ENCODE data around the gene DDX10.

The DDX10 gene

DNA sequence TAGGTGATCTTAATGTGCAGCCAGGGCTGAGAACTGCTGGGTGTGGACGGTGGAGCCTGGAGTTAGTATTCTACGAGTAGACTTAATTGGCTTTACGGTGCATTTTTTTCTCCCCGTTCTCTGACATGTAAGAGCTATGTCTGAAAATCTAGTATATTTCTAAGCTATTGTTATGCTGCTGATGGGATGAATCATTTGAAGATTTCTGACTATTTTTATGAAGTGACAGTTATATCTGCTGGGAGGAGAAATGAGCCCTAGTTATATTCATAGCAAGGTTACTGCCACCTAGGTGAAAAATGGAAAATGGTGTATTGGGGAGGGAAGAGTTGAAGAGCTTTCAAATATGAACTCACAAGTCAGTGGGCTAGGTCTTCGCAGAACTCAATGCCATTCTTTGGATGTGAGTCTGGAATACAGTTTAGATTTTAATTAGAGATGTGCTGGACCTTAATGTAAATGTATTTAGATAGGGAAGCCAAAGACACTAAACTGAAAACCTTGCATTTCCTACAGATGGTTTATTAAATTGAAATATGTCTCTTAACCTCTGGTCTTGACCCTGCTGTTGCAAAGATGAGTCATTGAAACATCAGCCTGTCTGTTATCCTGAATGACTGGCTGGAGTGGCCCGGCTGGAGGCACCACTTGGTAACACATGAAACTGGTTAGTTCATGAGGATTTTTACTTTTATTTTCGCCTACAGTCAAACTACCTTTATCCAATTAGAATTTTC lies 293.7 kb downstream of the DDX10 start:
- DNase-seq, result no peak

DNA sequence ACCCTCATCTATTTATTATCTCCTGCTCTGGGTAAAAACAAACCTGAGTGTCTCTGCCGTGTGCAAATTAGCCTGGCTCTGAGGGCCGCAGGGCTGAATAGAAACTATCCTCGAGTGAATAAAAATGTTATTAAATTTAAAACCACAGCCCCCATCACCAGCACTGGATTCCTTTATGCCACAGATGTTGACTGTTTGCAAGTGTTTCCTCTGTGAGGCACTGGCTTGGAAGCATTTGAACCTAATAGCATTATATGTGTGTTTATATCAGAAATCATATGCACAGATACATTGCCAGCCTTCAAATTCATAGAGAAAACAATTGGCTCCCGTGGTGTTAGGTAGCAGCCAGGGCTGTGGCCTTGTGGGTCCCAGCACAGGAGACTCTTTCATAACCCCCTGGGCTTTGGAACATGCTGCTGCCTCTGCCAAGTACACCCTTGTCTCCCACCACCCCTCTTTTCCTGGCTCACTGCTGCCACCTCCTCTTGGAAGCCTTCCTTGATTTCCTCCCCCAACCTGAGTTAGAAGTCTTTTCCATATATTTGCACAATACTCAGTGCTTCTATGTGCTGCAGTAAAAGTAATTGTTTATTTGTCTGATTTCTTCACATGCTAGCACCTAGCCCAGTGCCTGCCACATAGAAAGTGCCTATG lies 294.4 kb downstream of the DDX10 start:
- DNase-seq, result no peak

DNA sequence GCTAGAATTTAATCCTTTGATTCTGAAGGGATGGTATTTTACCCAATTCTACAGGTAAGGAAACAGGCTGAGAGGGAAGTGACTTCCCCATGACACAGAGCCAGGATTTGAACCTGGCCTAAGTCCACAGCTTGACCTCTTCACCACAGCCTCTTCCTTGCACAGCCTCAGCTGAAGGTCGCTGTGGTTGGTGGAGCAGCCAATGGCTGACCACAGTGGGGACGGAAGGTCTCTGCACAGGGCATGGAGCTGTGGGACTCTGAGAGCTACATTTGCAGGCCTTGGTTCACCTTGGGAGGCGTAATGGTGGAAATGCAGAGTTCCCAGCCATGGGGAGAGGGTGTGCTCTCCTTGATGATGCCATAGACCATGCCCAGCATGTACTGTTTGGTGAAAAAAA lies 295.0 kb downstream of the DDX10 start:
- DNase-seq, result no peak

DNA sequence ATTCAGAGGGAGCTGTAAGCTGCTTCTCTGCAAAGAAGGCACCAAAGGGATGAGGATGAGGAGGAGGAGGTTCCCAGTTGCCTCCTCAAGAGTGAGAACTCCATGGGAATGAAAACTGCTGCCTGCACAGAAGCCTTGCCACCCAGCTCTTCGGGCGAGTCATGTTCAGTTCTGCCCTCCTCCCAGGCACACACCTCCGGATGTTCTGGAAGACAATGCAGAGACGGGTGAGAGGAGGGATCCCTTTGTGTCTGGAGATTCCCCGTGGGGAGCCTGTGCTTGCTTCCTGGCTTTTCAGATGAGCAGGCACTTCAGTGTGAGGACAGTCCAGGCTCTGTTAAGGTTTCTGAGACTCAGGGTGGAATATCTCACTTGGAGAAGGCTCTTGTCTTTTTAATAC lies 295.6 kb downstream of the DDX10 start:
- no peak for DNase-seq

DNA sequence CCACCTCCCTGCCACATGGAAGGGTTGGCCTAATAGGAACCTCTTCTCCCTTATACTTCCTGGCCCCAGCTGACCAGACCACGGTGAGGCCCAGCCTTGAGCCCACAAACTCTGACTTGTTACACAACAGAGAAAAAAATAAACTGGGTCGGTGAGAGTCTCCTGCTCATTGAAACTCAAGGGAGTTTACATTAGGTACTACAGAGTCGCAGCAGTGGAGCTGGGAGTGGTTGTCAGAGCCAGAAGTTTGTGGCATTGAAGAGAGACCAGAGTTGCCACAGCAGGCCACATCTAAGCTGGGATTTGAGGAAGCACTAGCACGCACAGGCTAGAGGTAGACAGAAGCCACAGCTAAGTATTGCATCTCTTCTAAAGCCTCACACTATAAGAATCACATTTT lies 296.2 kb downstream of the DDX10 start:
- no peak for DNase-seq

DNA sequence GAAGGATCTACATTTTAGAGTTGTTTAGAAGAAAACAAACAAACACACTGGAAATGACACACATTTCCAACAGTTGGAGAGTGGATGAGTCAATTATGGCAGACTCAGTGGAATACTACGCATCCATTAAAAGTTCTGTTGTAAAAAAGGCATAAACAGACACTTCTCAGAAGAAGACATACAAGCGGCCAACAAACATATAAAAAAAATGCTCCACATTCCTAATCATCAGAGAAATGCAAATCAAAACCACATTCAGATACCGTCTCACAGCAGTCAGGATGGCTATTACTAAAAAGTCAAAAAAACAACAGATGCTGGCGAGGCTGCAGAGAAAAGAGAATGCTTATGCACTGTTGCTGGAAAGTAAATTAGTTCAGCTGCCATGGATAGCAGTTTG lies 298.2 kb downstream of the DDX10 start:
- DNase-seq, result no peak

DNA sequence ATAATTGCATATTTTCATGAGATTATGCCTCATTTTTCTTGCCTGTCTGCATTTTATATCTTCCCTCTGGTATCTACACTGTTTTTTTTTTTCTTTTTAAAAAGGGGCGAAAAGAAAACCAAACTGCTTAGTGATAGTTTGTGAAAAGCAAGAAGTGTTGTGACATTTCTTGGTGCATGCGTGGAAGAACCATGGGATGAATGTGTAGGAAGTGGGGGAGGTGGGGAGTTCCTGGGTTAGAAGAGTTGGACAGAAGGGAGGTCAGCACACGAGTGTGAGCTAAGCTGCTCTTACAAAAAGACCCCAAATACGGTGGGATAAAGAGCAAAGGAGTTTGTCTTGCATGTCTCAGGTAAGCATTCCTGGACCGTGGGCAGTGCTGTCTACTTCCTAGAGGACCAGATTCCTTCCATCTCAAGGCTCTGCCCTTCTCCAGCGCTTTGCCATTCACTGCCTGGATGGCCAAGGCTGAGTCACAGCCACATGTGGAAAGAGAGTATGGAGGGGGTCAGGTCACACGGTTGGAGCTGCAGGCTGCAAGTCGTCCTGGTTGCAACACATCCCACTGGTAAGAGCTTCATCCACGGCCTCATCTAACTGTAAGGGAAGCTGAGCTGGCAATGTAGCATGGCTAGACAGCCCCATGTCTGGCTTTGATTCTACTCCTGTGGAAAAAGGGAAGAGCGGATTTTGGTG lies 300.6 kb downstream of the DDX10 start:
- DNase-seq, result no peak

DNA sequence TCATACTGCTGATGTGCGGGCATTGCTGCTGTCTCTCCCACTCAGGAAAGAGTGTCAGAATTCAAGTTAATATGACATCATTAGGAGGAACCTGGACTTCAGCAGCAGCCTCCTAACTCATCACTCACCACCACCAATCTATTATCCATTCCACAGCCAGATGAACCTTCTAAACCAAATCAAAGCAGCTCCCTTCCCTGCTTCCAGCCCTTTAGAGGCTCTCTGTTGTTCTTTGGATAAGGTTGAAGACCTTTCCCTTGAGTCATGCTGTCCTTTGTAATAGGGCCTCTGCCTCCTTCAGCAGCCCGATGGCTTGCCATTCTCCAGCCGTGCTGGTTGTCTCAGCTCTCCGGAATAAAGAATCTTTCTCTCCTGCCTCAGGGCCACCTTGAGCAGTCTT lies 301.3 kb downstream of the DDX10 start:
- no peak for DNase-seq

DNA sequence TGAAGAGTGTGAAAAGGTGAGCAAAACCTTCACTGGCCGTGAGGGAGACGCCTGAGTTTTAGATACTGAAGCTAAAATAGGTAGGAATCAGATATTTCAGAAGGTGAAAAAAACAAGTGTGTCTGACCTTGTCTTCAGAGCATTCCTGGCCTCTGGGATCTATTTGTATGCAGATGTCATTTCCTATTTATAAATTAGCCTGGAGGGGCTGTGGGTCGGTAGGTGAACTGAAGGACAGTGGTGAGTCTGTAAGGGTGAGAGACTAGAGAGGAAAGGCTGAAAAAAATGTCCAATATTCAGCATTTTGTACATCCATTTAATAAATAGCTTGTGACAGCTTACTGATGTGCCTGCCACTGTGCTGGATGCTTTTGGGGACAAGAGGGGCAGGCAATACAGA lies 302.1 kb downstream of the DDX10 start:
- no peak for DNase-seq

DNA sequence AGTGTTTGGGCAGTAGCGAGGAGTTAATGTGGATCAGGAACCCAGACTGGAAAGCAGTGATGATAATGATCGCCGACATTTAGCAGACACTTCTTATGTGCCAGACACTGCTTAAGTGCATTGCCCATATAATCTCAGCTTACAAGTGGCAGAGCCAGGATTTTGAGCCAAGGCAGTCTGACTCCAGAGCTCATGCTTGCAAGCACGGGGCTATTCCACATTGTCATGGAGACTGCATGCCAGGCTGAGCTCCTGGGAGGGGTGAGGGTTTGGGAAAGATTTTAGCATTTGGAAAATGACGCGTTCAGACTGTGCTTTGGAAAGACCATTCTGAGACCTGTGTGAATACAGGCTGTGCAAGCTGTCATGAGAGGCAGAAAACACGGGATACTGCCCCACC lies 302.7 kb downstream of the DDX10 start:
- DNase-seq, result no peak

DNA sequence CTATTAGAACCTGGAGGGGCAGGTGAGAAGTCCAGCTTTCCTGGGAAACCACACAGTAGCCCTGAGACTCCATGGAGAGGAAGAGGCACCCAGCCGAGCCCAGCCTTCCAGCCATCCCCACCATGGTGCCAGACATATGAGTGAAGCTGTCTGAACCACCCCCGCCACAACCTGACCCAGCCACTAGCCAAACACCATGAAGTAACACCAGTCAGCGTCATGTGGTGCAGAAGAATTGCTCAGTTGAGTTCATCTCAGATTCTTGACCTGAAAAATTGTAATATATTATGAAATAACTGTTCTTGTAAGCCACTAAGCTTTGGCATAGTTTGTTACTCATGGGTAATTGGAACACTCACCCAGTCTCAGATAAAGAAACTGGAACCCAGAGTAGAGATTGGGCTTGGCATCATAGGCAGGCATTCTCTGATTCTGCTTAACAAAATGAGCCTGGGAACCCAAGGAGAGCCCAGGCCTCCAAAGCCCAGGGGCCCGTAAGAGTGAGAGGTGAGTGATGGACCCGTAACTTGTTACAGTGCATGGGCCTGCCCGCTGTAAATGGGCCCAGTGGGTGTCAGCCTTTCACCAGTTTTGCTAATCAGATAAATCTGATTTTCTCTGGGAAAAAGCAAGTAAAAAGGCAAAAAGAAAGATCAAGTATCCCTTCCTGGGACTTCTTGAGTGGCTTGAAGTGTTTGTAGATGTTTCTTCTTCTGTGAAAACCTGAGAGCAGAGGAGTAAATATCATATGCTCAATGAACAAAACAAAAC lies 305.5 kb downstream of the DDX10 start:
- no peak for DNase-seq

DNA sequence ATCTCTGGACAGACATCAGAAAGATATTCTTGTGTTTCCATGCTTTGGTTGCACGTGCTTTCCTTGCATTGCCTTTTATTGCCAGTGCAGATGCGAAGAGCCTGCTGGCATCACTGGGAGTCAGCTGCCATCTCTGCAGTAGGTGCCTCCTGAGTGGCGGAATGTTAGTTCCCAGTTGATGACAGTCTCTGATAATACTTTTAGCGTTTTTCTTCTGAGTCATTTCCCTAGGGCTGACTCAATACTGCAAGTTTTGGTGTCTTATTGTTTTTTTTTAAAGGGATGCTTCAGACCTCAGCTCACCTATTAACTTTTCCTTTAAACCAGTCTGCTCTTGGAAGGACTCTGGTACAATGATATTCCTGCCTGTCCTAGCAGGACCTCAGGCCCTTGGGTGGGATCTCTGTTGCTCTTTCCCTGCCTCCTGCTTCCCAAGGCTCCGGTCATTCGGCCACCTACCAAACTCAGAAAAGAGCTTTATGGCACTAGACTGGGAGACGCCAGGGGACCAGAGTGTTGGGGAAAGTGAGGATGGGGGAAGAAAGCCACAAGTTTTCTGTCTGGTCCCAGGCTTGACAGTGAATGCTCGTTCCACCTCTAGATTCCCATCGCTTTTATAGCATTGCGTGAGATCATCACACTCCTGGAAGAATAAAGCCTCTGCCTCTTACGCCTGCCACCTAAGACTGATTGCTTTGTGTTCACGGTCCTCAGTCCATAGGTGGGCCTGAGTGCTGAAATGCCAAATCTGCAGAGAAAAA lies 308.7 kb downstream of the DDX10 start:
- DNase-seq, result no peak

DNA sequence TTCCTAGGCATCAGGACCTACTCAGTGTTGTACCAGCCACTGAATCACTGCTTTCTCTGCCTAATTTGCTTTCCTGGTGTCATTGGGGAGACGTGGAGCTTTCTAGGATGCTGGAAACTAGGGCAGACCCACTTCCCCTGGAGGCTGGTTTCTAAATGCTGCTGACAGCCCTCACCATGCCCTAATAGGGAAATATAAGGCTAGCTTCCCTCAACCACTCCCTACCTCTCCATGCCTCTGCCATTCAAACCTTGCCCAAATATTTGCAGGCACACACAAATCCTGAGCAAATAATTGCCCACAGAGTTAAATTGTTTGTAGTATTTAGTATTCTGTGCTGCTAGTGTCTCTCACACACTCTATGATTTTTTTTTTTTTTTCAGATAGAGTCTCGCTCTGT lies 310.2 kb downstream of the DDX10 start:
- DNase-seq, result no peak

DNA sequence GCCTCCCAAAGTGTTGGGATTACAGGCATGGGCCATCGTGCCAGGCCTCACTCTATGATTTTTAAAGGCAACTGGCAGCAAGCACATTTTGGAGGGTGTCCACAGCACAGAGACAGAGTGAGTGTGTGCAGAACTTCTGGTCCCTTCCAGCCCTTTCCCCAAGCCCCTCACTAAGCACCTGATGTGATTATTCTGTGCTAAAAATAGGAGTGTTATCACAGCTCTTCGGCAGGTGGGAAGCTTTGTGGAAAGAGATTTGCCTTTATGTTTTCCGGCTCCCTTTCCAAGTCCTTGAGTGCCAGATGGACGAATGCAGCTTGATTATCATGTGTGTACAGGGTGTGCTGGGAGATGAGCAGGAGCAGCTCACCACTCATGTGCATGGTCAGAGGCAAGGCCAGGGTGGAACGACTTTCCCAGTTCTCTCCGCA lies 310.8 kb downstream of the DDX10 start:
- DNase-seq, result no peak

DNA sequence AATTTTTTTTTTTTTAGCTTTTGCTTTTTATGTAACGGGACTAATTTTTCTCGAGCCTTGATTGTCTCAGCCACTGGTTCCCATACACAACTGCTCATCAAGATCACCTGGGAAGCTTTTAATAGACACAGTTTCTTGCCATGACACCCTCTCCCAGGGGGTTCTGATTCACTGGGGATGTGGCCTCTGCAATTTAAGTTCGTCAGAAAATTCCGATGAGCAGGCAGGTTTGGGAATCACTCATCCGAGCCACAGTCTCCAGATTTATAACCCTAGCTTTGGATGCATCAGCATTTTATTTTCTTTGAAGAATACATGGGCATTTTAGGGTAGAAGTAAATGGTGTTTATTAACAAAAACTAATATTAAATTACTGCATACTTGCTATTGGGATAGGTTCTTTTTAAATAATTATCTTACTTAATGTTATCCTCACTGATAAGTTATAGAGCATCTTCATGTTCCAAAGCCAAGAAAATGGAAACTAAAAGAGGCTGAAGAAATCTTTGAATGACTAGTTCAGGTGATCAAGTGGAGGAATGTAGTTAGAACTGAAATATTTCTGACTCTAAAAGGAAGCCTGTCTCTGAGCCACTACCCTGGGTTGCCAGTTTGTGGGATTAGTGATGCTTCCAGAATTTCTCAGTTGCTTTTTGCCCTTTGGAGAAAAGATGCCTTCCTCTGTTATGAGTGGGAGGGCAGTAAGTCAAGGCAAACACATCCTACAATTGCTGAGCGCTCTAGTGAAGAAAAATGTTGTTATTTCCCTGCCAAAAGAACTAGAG lies 319.0 kb downstream of the DDX10 start:
- no peak for DNase-seq

DNA sequence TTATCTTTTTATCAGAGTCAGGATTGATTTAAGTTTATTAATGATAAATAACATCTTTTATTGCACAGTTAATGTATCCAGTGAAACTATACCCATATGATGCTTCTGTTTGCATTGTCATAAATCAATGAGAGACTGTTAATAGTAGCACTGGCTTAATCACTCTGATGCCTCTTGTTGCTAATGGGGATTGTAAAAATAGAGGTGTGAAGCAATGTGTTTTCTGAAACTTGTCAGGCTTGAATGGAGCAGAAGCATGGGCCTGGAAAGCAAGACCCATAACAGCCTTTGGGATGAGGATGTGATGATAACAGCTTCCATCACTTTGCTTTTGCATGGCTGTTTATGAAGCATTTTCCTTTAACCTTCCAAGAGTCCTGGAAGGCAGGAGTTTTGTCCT lies 319.7 kb downstream of the DDX10 start:
- no peak for DNase-seq

DNA sequence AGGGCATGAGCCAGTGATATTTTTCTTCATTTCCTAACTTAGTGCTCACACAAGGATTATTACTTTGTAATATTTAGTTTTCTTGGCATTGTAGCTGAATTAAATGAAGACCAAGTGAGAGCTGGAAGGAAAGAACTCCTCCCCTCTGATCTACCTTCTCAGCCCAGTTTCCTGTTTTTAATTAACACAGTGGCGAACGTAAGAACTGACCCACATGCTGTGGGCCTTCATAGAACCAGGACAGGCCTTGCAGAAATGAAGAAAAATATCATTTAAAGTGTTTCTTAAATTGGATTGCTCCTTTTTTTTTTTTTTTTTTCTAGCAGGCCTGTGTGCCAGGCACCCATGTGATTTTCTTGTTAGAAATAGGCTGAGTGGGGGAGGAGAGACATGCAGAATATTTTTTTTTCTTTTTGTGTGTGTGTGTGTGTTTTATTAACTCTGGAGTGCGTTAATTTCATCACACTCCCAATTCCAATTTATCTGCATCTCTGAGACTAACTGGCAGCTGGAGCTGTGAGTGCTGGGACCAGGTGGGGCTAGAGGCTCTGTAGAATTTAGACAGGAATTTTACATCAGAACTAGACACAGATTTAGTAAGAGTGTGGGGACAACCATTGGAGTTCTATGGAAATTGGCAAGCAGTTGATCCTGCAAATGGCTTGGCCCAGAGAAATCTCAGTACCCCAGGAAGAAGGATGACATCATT lies 320.5 kb downstream of the DDX10 start:
- DNase-seq, result no peak

DNA sequence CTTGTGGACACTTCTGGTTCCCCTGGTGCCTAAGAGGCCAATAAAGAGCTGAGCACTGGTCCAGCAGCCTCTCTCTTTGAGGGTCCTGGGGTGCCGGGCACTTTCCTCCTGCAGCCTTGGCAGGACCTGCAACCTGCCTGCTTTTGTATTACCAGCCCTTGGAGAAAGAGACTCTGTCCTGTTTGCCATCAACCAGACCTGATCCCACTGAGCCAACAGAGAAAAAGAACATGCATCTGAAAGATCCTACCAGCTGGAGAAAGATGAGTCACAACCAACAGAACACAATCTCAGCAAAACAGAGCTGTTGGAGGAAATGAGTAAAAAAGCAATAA lies 321.0 kb downstream of the DDX10 start:
- no peak for DNase-seq

All from activated CD4-positive, alpha-beta T cell treated with anti-CD3 and anti-CD28 coated beads, Interleukin-2, amount 50 U/mL, for 4 hours (primary cell).